OCI-LY7 (cell line): ENCODE measurements around the gene LACTB.

Experiments used
- EZH2phosphoT487 ChIP-seq: fragments of 200-600 bp; sonication (generic); IDR thresholded peaks from 2 replicates; pipeline ENCODE4 v1.6.1; 2018; ENCODE audit warnings: low read depth, borderline replicate concordance, mild to moderate bottlenecking, mixed run types, antibody characterized with exemption, low read length, moderate library complexity, mixed read lengths
- TF ChIP-seq, protein P1 (sequence below): fragments of 200-600 bp; sonication (generic); conservative IDR thresholded peaks from 2 replicates; pipeline ENCODE4 v1.5.1; 2014; ENCODE audit warnings: mild to moderate bottlenecking, antibody characterized with exemption, low read length, moderate library complexity, mixed read lengths

DNA sequence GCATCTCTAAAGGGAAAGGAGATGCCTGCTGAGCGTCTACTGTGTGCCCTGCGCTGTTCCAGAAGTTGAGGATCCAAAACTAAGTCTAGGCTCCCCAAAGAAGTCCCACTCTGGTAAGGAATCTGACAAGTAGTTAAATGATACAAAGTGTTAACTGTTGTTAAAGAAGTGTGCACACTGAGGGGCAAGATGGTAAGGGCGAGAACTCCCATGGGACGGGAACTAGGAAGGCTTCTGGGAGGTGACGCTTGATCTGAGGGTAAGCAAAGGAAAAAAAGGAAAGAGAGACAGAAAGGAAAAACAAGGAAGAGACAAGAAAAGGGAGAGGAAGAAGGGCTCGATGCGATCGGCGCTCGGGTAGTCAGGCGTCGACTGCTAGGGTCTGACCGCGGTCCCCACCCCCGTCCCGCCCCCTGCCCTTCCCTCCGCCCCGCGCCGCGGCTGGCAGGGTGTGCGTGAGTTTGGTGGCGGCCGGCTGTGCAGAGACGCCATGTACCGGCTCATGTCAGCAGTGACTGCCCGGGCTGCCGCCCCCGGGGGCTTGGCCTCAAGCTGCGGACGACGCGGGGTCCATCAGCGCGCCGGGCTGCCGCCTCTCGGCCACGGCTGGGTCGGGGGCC lies at the start of gene LACTB:
- TF ChIP-seq, protein P1, sequence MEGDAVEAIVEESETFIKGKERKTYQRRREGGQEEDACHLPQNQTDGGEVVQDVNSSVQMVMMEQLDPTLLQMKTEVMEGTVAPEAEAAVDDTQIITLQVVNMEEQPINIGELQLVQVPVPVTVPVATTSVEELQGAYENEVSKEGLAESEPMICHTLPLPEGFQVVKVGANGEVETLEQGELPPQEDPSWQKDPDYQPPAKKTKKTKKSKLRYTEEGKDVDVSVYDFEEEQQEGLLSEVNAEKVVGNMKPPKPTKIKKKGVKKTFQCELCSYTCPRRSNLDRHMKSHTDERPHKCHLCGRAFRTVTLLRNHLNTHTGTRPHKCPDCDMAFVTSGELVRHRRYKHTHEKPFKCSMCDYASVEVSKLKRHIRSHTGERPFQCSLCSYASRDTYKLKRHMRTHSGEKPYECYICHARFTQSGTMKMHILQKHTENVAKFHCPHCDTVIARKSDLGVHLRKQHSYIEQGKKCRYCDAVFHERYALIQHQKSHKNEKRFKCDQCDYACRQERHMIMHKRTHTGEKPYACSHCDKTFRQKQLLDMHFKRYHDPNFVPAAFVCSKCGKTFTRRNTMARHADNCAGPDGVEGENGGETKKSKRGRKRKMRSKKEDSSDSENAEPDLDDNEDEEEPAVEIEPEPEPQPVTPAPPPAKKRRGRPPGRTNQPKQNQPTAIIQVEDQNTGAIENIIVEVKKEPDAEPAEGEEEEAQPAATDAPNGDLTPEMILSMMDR, result no peak
- no peak for TF ChIP-seq EZH2phosphoT487
